Thoracic aorta (tissue), 2 donors: Measurements from ENCODE around the gene NR4A3. TPM values are rescaled to one million over a fixed set of nuclear protein-coding genes. Genes with fewer than 3 reads are reported as not detected.

ENCODE experiments used
- ATAC-seq: fragments of 150-250 bp; one replicate; pipeline ENCODE4 v1.8.0; 2017; ENCODE audit warnings: low read depth; ENCODE audit not compliant: insufficient number of reproducible peaks, low FRiP score
- DNase-seq: peaks from one replicate; pipeline ENCODE4 v3.0.0-alpha.2; 2020; ENCODE audit warnings: low spot score
- H3K27ac ChIP-seq, 2 donors: fragments of 200-600 bp; sonication (generic); 1 replicate in 1 of 2; 2 replicates in 1 of 2; pipeline ENCODE4 v1.5.1; 2016; ENCODE audit warnings: mild to moderate bottlenecking in 2 of 2, moderate library complexity in 2 of 2
- H3K27me3 ChIP-seq: fragments of 200-600 bp; sonication (generic); replicated peaks from 2 replicates; pipeline ENCODE4 v1.6.0; 2016; ENCODE audit warnings: mild to moderate bottlenecking; ENCODE audit not compliant: insufficient read depth
- H3K36me3 ChIP-seq: fragments of 200-600 bp; sonication (generic); one replicate; pipeline ENCODE4 v1.5.1; 2016
- H3K4me1 ChIP-seq, 2 donors: fragments of 200-600 bp; sonication (generic); 1 replicate in 1 of 2; 2 replicates in 1 of 2; pipeline versions ENCODE4 v1.5.1 to v1.6.0; 2016; ENCODE audit warnings: low read depth in 2 of 2, mild to moderate bottlenecking in 1 of 2; ENCODE audit not compliant: control insufficient read depth in 1 of 2
- H3K4me3 ChIP-seq: fragments of 200-600 bp; sonication (generic); 2 replicates; pipeline ENCODE4 v1.5.1; 2016; ENCODE audit warnings: mild to moderate bottlenecking
- H3K9me3 ChIP-seq: fragments of 200-600 bp; sonication (generic); 2 replicates; pipeline ENCODE4 v1.5.1; 2016
- total RNA-seq, 2 donors: library from RNA; depleted of rRNA; stranded (reverse); fragments of >200 nt; gene quantifications; one replicate each; pipeline versions ENCODE4 v1.1.0 to v1.2.3, GENCODE V29; 2016
- TF ChIP-seq, protein P1 (sequence below): fragments of 200-600 bp; sonication (generic); IDR thresholded peaks from one replicate; pipeline ENCODE4 v1.5.1; 2019; ENCODE audit warnings: antibody characterized with exemption

Gene NR4A3
- total RNA-seq, 2 donors from 2014 or later: 9.7 to 36.9 TPM

DNA sequence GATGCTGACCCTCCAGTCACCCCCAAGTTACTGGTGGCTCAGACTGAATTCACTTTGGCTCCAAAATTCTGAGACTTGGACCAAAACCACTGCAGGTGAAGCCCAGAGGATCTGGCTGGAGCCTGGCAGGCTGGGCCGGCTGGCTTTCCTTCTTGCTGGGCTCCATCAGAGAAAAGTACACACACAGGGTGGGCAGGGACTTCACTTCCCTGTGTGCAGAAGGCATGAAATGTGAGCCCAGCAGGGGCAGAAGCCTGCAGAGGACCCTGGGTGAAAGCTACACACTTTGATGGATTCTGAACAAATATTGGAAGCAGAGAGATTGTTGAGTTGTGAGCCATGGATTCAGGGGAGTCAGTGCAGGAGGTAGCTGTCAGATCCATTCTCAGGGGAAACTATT is 18.4 kb downstream of the NR4A3 start:
- Histone ChIP-seq H3K27me3 (no peaks in the 10 kb centered on the region), H3K4me1 (no peaks in the 10 kb centered on the region), H3K27ac (no peak overlapping the region), H3K4me3 (no peak overlapping the region), H3K9me3 (no peaks in the 10 kb centered on the region), H3K36me3 (no peaks in the 10 kb centered on the region)
- ATAC-seq (no peak), DNase-seq (no peak)
- TF ChIP-seq, protein P1, sequence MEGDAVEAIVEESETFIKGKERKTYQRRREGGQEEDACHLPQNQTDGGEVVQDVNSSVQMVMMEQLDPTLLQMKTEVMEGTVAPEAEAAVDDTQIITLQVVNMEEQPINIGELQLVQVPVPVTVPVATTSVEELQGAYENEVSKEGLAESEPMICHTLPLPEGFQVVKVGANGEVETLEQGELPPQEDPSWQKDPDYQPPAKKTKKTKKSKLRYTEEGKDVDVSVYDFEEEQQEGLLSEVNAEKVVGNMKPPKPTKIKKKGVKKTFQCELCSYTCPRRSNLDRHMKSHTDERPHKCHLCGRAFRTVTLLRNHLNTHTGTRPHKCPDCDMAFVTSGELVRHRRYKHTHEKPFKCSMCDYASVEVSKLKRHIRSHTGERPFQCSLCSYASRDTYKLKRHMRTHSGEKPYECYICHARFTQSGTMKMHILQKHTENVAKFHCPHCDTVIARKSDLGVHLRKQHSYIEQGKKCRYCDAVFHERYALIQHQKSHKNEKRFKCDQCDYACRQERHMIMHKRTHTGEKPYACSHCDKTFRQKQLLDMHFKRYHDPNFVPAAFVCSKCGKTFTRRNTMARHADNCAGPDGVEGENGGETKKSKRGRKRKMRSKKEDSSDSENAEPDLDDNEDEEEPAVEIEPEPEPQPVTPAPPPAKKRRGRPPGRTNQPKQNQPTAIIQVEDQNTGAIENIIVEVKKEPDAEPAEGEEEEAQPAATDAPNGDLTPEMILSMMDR: no peak

DNA sequence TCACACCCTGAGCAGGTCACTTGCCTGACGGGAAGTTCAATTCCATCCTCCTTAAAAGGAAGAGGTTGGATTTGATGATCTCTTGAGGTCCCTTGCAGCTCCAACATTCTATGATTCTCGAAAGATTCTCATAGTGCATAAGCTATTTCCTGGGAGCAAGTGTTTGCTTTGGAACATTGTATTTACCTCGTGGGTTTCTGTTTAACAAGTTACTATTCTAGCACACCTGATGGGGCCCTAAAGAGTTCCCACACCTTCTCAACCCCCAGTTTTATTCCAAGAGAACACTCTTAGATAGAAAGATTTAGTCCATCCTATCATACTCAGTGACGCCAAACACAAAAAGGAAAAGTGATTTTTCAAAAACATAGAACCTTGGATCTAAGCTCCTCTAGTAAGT is 23.4 kb downstream of the NR4A3 start:
- H3K27ac ChIP-seq: no peak overlapping the region
- TF ChIP-seq, protein P1: no peak
- no peaks in the 10 kb centered on the region for H3K4me1 ChIP-seq
- DNase-seq: no peak
- peaks cover 2% of the 10 kb centered on the region for H3K36me3 ChIP-seq
- no peaks in the 10 kb centered on the region for H3K9me3 ChIP-seq
- no peak for ATAC-seq
- no peak overlapping the region for H3K4me3 ChIP-seq
- H3K27me3 ChIP-seq: no peaks in the 10 kb centered on the region

DNA sequence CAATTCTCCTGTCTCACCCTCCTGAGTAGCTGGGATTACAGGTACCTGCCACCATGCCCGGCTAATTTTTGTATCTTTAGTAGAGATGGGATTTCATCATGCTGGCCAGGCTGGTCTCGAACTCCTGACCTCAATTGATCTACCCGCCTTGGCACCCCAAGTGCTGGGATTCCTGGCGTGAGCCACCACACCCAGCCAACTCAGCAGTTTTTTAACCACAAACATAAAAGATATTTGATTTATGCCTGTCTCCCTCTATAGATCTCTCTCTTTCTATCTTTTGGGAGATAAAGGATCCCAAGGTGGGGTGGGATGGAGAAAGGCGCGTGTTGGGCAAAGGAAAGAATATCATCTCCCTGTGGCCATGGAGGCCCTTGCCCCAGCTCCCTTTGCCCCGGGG is 26.8 kb downstream of the NR4A3 start:
- TF ChIP-seq, protein P1: no peak
- Histone ChIP-seq H3K4me1 (no peaks in the 10 kb centered on the region), H3K36me3 (peaks cover 2% of the 10 kb centered on the region), H3K9me3 (no peaks in the 10 kb centered on the region), H3K4me3 (no peak overlapping the region), H3K27ac (no peak overlapping the region), H3K27me3 (no peaks in the 10 kb centered on the region)
- DNase-seq: no peak
- ATAC-seq: no peak

DNA sequence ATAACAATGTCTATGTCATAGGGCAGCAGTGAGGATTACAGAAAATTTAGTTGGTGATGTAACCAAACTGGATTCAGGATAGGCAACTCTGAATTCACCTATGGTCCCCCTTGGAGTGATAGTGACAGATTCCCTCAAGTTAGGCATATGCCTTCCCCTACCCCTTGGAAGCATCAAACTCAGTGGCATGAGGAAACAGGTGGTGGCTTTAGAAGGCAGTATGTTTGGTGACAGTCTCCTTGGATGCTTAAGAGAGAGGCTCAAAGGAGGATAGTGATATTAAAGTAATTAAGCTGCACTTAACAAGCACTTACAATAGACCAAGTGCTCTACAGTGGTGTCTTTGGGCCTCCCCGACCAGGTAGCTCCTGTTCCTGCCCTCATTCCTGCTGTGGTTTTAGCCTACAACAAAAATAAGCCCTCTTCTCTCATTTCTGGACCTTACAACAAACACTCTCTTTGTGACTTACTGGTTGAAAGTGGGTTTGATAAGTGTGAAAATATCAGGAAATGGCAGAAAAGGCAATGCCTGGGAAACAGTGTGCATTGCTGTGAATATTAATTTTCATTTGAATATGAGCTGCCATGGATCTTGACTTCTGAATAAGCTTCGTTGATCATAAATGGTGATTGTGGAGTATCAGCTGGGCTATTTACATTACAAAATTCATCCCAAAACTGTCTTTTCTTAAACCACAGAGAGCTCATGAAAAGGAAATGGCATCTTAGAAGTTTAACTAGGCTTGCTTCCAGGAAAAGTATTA is 29.2 kb downstream of the NR4A3 start:
- peaks cover 2% of the 10 kb centered on the region for H3K36me3 ChIP-seq
- no peak overlapping the region for H3K27ac ChIP-seq
- TF ChIP-seq, protein P1: no peak
- no peaks in the 10 kb centered on the region for H3K9me3 ChIP-seq
- no peak overlapping the region for H3K4me3 ChIP-seq
- no peaks in the 10 kb centered on the region for H3K4me1 ChIP-seq
- DNase-seq (no peak), ATAC-seq (no peak)
- H3K27me3 ChIP-seq: no peaks in the 10 kb centered on the region

DNA sequence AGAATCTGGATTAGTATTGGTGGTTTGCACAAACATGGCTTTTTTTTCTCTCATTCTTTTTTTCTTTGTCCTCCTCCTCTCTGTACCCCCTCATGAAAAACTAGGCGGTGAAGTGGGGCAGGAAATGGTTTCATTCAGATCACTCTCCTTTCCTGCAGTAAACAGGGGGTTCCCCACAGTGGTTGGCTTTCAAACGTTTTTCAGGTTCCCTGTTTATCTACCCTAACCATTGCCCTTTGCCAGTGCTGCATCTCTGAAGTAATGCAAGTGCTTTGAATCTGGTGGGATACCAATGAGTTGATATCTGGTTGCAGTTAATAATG is 29.8 kb downstream of the NR4A3 start:
- Histone ChIP-seq H3K27me3 (no peaks in the 10 kb centered on the region), H3K4me3 (no peak overlapping the region), H3K4me1 (no peaks in the 10 kb centered on the region), H3K9me3 (no peaks in the 10 kb centered on the region), H3K36me3 (peaks cover 2% of the 10 kb centered on the region), H3K27ac (no peak overlapping the region)
- ATAC-seq (no peak), DNase-seq (no peak)
- TF ChIP-seq, protein P1: no peak
